CD4-positive, alpha-beta T cell treated with Interleukin-4 for 4 hours (primary cell): Measurements from ENCODE around the gene GRIK4.

Experiments used
- DNase-seq: peaks from one replicate; pipeline ENCODE4 v3.0.0-alpha.2; 2020

Gene GRIK4

DNA sequence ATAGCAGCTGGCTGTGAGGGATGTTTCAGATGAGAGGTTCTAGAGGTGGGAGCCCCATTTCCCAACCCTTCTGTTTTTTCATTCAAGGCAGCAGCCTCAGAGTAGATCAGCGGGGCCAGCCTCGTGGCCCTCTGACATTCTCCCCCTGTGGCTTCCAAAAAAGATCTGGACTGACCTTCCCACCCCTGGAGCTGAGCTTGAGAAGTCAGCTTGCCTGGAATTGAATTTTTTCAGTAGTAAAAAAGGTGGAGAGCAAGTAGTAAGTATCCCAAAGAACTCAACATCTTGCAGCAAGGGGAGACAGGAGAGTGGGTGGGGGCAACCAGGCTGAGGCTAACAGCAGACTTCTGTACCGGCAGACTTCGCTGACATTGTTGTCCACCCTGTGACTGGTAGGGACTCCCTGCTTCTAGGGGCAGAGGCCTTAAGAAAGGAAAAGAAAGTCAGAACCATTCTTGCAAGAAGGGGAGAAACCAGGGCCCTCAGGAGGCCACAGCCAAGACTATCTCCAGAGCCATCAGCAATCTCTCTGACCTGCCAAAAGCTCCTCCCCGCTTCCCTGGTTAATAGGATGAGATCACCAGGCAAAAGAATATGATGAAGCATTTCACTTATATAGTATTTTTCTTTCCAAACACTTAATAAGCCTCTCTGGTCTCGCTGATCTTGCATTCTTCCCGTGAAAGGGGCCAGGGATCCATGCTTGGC lies 2.0 kb upstream of the GRIK4 start:
- no peak for DNase-seq

GRCh38 chr11:120510406-120511115 lies 987 bp upstream of the GRIK4 start:
- no peak for DNase-seq

DNA sequence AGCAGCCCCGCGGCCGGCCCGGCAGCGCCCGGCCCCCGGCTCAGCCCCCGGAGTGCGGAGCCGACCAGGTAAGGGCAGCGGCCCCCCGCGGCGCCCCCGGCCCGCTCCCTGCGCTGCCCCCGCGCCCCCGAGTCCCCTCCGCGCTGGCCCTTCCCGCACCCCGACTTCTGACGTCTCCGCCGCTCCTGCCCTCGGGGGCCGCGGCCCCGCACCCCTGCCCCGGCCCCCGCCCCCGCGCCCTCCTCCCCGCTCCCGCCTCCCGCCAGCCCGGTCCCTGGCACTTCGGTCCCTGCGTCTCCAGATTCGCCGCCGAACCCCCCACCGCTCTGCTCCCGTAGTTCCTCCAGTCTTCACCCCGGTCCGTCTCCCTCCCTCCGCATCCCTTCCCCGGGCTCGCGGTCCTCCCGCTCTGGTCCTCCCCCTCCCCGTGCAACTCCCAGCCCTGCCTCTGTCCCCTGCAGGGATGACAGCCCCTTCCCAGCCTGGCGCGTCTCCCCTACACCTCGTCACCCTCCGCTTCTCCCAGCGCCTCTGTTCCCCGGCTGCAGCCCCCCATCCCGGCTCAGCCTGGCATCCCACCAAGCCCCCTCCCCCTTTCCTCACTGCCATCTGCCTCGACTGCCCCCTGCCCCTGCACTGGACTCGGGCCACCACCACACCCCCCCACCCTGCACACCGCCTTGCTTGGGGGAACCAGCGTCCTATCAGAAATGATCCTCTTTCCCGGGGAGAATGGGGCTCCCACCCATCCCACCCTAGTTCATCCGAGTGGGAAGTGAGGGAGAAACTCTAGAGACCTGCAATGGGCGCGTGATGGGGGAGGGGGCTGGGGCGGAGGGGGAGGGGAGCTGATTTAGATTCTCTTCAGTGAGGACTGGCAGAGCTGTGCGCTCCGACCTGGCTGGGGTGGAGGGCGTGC lies 531 bp downstream of the GRIK4 start:
- DNase-seq, result no peak

DNA sequence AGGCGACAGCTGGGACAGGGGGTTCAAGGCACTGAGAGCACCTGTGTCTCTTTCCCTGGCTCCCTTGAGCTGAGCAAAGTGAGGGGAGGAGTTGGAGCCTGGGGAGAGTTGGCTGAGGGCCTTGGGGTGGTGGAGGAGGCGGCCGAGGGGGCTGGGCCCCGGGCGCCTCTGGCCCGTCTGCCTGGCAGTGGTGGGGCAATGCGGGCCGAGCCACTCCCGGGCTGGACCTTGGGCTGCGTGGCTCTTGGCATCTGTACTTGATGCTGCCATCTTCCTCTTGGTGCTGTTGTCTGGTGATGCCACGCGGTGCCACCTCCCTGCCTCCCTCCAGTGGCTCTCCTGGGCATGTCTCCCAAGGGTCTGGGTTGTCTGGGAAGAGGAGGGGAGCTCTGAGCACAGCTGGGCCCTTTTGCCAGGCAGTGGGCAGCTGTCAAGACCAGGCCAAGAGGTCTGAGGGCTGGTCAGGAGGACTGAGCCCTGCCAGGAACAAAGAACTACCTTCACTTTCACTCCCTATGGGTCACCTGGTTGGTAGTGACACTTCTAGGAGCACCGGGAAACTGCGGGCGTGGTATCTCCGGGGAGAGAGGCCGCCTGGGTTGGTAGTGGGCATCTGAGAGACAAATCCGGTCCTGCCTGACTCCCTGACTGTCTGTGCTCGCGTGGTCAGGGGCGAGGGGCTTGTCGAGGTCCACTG lies 1.3 kb downstream of the GRIK4 start:
- no peak for DNase-seq

DNA sequence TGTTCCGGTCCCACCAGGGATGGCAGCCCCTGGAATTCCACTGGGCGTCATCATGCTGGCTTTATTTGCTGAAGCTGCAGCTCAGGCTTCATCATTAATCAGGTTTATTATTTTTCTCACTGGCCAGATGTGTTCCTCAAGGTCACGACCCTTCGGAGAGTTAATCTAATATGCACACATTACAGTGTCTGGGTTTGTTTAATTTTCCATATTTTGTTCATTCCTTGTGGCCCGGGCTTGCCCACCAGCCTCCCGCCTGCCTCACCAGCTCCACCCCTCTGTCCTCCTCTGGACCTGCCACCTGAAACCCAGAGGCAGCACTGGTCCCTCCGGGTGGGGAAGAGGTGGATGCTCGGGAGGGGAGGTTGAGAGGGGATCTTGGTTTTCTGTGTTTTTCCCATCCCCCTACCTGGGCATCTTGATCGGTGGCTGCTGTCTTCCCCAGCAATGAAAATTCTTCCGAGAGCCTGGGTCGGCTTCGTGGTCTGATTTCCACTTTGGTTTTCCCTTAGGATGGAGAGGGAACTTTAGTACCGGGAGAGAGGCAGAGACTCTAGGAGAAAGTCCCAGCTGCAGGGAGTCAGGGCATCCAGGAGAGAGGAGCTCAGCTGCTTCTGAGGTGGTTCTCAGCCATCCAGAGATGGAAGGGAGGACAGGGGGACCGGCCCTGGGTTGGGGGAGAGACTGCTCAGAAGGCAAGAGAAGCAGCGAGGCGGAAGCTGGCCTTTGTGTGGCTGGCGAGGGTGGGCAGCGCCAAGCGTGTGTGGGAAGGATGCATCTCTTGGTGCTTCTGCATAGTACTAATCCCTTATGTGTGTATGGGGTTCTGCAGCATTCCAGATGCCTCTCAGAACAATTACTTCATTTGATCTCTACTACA lies 2.1 kb downstream of the GRIK4 start:
- DNase-seq, result no peak

DNA sequence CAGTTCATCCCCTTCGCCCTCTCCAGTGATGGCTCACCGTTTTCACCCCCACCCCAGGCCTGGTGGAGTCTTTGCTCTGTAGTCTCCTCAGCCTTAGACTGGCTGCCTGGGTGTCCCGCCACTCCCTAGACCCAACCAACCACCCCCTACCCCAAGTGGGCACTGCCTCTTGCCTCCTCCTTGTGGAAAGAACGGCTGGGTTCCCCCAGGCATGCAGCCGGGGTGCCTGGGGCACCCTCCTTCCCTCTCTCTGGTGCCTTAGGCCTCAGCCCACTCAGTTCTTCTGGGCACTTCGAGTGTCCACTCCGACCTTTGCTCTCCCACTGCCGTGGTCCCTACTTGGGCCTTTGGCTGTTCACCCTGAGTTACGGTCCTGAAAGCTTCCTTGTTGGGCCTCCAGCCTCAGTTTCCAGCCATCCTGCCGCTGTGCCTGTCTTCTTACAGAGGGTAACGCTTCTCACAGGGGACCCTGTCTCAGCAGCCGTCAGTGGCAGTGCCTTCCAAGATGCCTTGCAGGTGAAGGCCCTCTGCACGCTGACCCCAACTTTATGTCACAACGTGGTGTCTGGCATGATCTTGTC lies 3.1 kb downstream of the GRIK4 start:
- no peak for DNase-seq

GRCh38 chr11:120515186-120515723 lies 3.7 kb downstream of the GRIK4 start:
- no peak for DNase-seq

GRCh38 chr11:120516461-120517389 lies 5.2 kb downstream of the GRIK4 start:
- no peak for DNase-seq

GRCh38 chr11:120517390-120517761 lies 5.8 kb downstream of the GRIK4 start:
- DNase-seq, result no peak

DNA sequence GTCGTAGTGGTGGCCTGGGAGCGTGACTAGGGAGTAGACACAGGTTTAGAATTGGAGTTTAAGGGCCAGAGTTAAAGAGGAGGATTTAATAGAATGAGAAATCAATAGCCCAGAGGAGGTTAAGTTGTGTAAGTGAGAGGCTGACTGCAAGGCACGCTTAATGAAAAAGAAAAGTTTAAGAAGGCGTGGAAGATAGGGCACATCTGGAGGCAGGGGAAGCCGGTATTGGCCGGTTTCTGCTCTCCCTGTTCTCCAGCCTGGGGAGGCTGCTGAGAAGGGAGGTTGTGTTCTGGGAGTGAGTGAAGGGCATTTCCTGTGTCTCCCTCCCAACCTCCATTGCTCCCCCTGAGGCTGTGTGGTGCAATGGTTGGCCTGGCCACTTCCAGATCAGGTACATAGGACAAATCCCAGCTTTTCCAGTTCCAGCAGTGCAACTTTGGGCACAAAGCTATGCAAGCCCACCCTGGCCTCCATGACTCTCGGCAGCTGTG lies 6.3 kb downstream of the GRIK4 start:
- DNase-seq, result no peak

DNA sequence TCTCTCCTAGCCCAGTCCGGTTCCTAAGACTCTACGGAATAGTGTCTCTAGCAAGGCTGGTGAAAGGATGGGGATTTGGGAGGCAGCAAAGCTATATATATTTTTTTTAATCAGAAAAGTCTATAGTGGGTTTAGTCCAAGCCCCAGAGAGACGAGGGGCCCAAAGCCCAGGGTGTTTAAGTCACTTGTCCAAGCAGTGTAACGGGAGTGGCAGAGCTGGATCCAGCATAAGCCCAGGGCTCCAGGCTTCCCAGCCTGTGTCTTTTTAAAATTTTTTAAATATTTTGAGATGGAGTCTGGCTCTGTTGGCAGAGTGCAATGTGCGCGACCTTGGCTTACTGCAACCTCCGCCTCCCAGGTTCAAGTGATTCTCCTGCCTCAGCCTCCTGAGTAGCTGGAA lies 6.8 kb downstream of the GRIK4 start:
- no peak for DNase-seq

GRCh38 chr11:120519474-120519873 lies 7.9 kb downstream of the GRIK4 start:
- no peak for DNase-seq

DNA sequence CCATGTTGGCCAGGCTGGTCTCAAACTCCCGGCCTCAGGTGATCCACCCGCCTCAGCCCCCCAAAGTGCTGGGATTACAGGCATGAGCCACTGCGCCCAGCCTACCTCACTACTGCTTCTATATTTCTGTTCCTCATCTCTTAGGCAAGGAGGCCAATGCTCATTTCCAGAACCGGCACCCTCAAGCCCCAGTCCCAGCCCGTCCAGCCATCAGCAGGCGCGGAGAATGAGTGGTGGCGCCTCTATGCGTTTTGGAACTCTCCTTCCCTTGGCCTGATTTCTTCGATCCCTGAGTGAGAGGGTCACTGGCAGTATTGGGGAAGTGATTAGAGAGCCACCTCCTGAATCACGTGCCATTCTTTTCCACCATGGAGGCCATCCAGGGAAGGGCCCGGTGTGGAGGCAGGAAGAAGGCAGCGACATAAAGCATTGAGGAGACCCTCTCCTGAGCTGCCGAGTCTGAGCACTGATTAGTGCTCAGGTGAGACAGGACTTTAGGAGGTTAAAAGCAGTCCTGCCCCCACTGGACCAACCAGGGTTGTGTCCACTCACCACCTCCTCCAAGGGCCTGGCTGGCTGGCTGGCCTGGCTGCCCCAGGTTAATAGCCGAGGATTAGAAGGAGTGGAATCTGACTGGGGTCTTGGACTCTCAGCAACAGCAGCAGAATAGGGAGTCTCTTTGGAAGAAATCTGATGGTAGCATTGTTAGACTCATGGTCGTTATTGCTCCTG lies 8.7 kb downstream of the GRIK4 start:
- DNase-seq, result no peak

- no peak for DNase-seq
Measured at GRCh38 chr11:120521176-120521575, 9.6 kb downstream of the GRIK4 start.

DNA sequence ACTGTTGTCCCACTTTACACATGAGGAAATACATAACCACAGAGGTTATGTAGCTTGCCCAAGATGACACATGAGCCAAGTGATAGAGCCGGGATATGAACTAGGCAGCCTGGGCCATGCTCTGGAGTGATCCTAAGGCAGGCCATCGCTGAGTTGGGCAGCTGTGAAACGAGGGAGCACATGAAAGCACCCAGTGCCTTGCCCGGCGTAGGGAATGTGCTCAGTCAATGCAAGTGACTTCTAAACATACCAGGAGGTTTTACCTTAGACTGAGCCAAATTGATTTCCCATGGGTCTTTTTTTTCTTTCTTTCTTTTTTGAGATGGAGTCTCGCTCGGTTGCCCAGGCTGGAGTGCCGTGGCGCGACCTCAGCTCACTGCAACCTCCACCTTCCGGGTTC lies 10.5 kb downstream of the GRIK4 start:
- no peak for DNase-seq

- DNase-seq, result no peak
Measured at GRCh38 chr11:120522736-120523135, 11.2 kb downstream of the GRIK4 start.

DNA sequence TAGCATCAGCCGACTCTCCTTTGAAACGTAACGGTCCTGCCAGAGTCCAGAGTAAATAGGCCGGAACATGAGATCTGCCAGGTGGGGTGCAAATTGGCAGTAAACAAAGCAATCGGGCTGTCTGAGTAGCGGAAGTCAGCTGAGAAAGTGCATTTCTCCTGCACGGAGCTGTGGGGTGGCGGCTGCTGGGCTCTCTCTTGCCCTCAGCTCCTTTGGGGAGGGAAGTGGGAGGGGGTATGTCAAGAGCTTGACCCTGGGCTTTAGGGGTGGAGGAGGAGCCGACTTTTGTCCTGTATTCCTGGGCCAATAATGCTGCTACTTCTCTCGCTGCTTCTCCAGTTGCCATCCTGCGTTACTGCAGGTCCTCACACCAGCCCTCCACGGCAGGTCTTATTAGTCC lies 11.6 kb downstream of the GRIK4 start:
- no peak for DNase-seq

- DNase-seq, result no peak
Measured at GRCh38 chr11:120524536-120525085, 13.1 kb downstream of the GRIK4 start.
